Ishikawa (cell line): ENCODE measurements around the gene ROM1.

Experiments used
- CEBPB ChIP-seq: IDR thresholded peaks from 2 replicates; pipeline ENCODE4 v1.6.1; 2012
- CREB1 ChIP-seq: IDR thresholded peaks from 2 replicates; pipeline ENCODE4 v1.6.1; 2012; ENCODE audit warnings: low read depth
- EP300 ChIP-seq: IDR thresholded peaks from 2 replicates; pipeline ENCODE4 v1.6.1; 2012; ENCODE audit warnings: borderline replicate concordance
- FOXM1 ChIP-seq: IDR thresholded peaks from 2 replicates; pipeline ENCODE4 v1.6.1; 2012; ENCODE audit warnings: low read depth, borderline replicate concordance
- NFIC ChIP-seq: IDR thresholded peaks from 2 replicates; pipeline ENCODE4 v1.6.1; 2012
- TAF1 ChIP-seq: IDR thresholded peaks from 2 replicates; pipeline ENCODE4 v1.6.1; 2012; ENCODE audit warnings: low read depth, mild to moderate bottlenecking
- YY1 ChIP-seq: IDR thresholded peaks from 2 replicates; pipeline ENCODE4 v1.6.1; 2012; ENCODE audit warnings: low read depth
- ZBTB7A ChIP-seq: IDR thresholded peaks from 2 replicates; pipeline ENCODE4 v1.6.1; 2012; ENCODE audit warnings: low read depth
- TF ChIP-seq, protein P1 (sequence below): IDR thresholded peaks from 2 replicates; pipeline ENCODE4 v1.6.1; 2012
- TF ChIP-seq, protein P2 (sequence below): IDR thresholded peaks from 2 replicates; pipeline ENCODE4 v1.6.1; 2012
- TF ChIP-seq, protein P3 (sequence below): IDR thresholded peaks from 2 replicates; pipeline ENCODE4 v1.6.1; 2012; ENCODE audit warnings: low read depth, mild to moderate bottlenecking

DNA sequence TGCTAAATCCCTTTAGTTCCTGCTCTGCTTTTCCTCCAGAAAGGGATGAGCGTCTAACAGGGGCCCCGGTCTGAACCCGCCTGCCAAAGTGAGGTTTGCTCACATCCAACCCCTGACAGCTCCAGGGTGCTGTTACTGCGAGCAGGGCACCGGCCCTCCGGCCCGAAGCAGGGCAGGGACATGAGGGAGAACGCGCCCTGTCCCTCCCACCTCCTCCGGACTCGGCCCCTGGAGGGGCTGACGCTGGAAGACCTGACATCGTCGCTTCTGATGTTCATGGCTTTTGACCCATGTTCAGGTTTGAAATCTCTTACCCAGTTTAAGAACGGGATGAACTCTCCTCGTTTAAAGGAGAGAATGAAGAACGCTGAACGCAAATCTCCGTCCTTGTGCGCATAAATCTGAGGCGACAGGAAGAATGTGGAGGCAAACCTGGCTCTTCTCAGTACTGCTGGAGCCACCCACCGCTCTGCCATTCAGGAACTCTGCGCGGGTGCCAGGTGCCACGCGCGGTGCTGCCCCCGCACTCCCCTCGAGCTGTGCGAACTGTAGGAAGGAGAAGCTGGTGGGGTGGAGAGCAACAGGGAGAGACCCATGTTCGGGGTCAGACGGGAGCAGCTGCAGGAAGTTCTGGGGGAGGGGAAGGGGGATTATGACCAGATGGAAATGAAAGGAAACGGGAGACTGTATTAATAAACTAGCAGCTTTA, 38.5 kb upstream of the ROM1 start:
- TF ChIP-seq, protein P1, sequence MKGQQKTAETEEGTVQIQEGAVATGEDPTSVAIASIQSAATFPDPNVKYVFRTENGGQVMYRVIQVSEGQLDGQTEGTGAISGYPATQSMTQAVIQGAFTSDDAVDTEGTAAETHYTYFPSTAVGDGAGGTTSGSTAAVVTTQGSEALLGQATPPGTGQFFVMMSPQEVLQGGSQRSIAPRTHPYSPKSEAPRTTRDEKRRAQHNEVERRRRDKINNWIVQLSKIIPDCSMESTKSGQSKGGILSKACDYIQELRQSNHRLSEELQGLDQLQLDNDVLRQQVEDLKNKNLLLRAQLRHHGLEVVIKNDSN, result no peak
- no peak for TF ChIP-seq ZBTB7A
- TF ChIP-seq EP300, result no peak
- no peak for TF ChIP-seq NFIC
- no peak for TF ChIP-seq CEBPB
- TF ChIP-seq, protein P2, sequence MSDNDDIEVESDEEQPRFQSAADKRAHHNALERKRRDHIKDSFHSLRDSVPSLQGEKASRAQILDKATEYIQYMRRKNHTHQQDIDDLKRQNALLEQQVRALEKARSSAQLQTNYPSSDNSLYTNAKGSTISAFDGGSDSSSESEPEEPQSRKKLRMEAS, result no peak
- no peak for TF ChIP-seq CREB1
- no peak for TF ChIP-seq FOXM1
- no peak for TF ChIP-seq YY1
- TF ChIP-seq, protein P3, sequence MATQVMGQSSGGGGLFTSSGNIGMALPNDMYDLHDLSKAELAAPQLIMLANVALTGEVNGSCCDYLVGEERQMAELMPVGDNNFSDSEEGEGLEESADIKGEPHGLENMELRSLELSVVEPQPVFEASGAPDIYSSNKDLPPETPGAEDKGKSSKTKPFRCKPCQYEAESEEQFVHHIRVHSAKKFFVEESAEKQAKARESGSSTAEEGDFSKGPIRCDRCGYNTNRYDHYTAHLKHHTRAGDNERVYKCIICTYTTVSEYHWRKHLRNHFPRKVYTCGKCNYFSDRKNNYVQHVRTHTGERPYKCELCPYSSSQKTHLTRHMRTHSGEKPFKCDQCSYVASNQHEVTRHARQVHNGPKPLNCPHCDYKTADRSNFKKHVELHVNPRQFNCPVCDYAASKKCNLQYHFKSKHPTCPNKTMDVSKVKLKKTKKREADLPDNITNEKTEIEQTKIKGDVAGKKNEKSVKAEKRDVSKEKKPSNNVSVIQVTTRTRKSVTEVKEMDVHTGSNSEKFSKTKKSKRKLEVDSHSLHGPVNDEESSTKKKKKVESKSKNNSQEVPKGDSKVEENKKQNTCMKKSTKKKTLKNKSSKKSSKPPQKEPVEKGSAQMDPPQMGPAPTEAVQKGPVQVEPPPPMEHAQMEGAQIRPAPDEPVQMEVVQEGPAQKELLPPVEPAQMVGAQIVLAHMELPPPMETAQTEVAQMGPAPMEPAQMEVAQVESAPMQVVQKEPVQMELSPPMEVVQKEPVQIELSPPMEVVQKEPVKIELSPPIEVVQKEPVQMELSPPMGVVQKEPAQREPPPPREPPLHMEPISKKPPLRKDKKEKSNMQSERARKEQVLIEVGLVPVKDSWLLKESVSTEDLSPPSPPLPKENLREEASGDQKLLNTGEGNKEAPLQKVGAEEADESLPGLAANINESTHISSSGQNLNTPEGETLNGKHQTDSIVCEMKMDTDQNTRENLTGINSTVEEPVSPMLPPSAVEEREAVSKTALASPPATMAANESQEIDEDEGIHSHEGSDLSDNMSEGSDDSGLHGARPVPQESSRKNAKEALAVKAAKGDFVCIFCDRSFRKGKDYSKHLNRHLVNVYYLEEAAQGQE, result no peak
- no peak for TF ChIP-seq TAF1
